ENCODE measurements around the gene FOXP4. TPM values are rescaled to one million over a fixed set of nuclear protein-coding genes. Genes with fewer than 3 reads are reported as not detected.
A peak's percentile ranks its signal among the peaks of the same experiment; 100 is the strongest.

Gene FOXP4
- total RNA-seq, 1 donor from 2014 or later = 29.9 TPM

DNA sequence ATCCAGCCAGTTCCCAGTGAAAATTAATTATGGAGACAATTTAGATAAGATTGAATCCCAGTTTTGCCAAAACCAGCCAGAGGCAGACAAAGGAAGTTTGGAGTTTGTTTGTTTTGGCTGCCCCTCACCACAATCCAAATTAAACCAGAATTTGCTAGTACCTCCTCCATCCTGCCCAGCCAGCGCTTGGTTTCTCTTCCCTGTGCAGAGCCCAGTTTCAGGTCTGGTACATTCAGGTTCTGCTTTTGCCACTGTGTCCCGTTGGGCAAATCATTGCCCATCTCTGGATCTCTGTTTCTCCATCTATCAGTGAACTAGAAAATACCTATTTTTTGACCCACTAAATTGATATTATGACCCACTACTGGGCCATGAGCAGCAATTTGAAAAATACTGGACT is 26.4 kb downstream of the FOXP4 start:
- no peak overlapping the region for H3K4me3 ChIP-seq
- peaks cover 11% of the 10 kb centered on the region for H3K36me3 ChIP-seq
- no peaks in the 10 kb centered on the region for H3K27me3 ChIP-seq
- peaks cover 24% of the 10 kb centered on the region for H3K4me1 ChIP-seq
- intact Hi-C loops (cut with DNase I) = no loop called here
- TF ChIP-seq CTCF (IDR thresholded peaks at IDR 0.05) = no peak
- no peak for ATAC-seq
- no peak for DNase-seq
- H3K27ac ChIP-seq = no peak overlapping the region
- no peaks in the 10 kb centered on the region for H3K9me3 ChIP-seq

GRCh38 chr6:41573276-41573675 is 27.1 kb downstream of the FOXP4 start:
- H3K27ac ChIP-seq = no peak overlapping the region
- no peaks in the 10 kb centered on the region for H3K9me3 ChIP-seq
- ATAC-seq (no peak), DNase-seq (no peak)
- peaks cover 8% of the 10 kb centered on the region for H3K36me3 ChIP-seq
- intact Hi-C loops (cut with DNase I) = no loop called here
- H3K27me3 ChIP-seq = no peaks in the 10 kb centered on the region
- no peak overlapping the region for H3K4me3 ChIP-seq
- TF ChIP-seq CTCF (IDR thresholded peaks at IDR 0.05) = no peak
- H3K4me1 ChIP-seq = peaks cover 27% of the 10 kb centered on the region

DNA sequence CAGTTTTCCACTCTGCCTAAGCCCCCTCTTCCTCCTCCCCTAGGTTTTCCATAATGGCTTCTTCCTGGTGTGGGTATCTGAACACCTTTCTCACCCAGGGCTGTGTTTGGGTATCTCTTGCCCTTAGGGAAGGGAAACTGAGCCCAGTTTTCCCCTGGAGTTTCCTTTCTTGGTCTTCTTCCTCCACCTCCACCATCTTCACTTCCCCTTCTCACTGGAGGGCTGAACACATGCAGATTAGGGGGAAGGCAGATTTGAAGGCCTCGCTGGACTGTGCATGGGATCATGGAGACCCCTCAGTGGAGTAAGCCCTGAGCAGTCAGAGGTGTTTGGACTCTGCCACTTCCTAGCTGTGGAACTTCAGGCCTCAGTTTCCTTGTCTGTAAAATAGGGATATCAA is 27.8 kb downstream of the FOXP4 start:
- no peaks in the 10 kb centered on the region for H3K9me3 ChIP-seq
- peaks cover 29% of the 10 kb centered on the region for H3K4me1 ChIP-seq
- no peak overlapping the region for H3K27ac ChIP-seq
- ATAC-seq (no peak), DNase-seq (no peak)
- peaks cover 8% of the 10 kb centered on the region for H3K36me3 ChIP-seq
- no peak overlapping the region for H3K4me3 ChIP-seq
- no peak for TF ChIP-seq CTCF (IDR thresholded peaks at IDR 0.05)
- H3K27me3 ChIP-seq = no peaks in the 10 kb centered on the region
- intact Hi-C loops (cut with DNase I) = no loop called here

DNA sequence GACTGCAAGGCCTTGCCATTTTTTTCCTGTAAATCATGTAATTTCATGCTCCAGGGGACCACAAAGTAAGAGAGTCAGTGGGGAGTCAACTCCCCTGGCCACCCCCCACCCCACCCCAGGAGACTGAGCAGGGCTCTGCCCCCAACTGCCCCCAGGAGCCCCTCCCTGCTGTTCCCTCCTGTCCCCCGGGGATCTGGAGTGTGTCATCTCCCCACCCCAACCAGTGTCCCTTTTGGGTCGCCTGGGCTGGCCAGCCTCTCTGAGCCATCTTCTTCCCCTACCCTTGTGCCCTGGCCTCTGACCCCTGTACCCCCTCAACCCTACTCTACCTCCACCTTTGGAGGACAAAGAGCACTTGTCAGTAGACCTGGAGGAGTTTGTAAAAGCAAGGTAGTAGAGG is 29.4 kb downstream of the FOXP4 start:
- no peak overlapping the region for H3K4me3 ChIP-seq
- H3K4me1 ChIP-seq = peaks cover 23% of the 10 kb centered on the region
- no peak for ATAC-seq
- no peaks in the 10 kb centered on the region for H3K27me3 ChIP-seq
- DNase-seq = no peak
- no peak overlapping the region for H3K27ac ChIP-seq
- H3K9me3 ChIP-seq = no peaks in the 10 kb centered on the region
- TF ChIP-seq CTCF (IDR thresholded peaks at IDR 0.05) = no peak
- peaks cover 15% of the 10 kb centered on the region for H3K36me3 ChIP-seq
- intact Hi-C loops (cut with DNase I) = no loop called here

DNA sequence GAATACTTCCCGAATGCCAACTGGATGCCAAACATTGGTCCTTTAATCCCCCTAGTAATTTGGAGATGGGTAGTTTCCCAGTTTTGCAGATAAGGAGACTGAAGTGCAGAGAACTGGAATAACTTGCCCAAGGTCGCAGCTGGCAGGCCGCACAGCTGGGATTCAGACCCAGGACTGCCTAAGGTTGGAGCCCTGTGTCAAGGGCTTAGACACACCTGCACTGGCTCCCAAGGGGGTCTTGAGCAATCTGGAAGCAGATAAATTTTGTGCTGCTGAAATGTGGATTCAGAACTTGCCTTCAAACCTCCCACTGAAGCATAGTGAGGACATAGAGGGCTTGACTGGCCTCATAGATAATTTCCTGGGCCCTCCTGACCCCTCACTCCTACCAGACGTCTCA is 30.5 kb downstream of the FOXP4 start:
- Histone ChIP-seq H3K9me3 (no peaks in the 10 kb centered on the region), H3K4me1 (peaks cover 23% of the 10 kb centered on the region), H3K36me3 (peaks cover 12% of the 10 kb centered on the region), H3K27ac (no peak overlapping the region), H3K27me3 (no peaks in the 10 kb centered on the region), H3K4me3 (no peak overlapping the region)
- no peak for DNase-seq
- no peak for TF ChIP-seq CTCF (IDR thresholded peaks at IDR 0.05)
- ATAC-seq = peak; percentile 5
- intact Hi-C loops (cut with DNase I) = no loop called here
